Heart right ventricle (tissue), 16 donors: ENCODE results near the gene SCN2A. TPM values are rescaled to one million over a fixed set of nuclear protein-coding genes. Genes with fewer than 3 reads are reported as not detected.

Source experiments
- ATAC-seq, 8 donors: fragments of 200-7000 bp; cut with Tn5 transposase; one replicate each; pipeline ENCODE4 v1.9.1; 2020; ENCODE audit warnings: mild to moderate bottlenecking in 8 of 8, moderate library complexity in 8 of 8, moderate number of reproducible peaks in 1 of 8
- DNase-seq, 2 donors: peaks; one replicate each; pipeline ENCODE4 v3.0.0-alpha.2; 2020
- H3K27ac ChIP-seq, 10 donors: fragments of 200-600 bp; sonication (generic) in 2 of 10; one replicate each; pipeline versions ENCODE4 v1.5.0 to v1.8.0; 2020 to 2022; ENCODE audit warnings: mild to moderate bottlenecking in 3 of 10
- H3K27me3 ChIP-seq, 7 donors: fragments of 200-600 bp; one replicate each; pipeline ENCODE4 v1.8.0; 2021 to 2022; ENCODE audit warnings: mild to moderate bottlenecking in 2 of 7
- H3K36me3 ChIP-seq, 9 donors: fragments of 200-600 bp; sonication (generic) in 1 of 9; one replicate each; pipeline versions ENCODE4 v1.5.0 to v1.8.0; 2020 to 2022; ENCODE audit warnings: mild to moderate bottlenecking in 2 of 9
- H3K4me1 ChIP-seq, 9 donors: fragments of 200-600 bp; sonication (generic) in 1 of 9; one replicate each; pipeline versions ENCODE4 v1.5.0 to v1.8.0; 2020 to 2022; ENCODE audit warnings: mild to moderate bottlenecking in 4 of 9
- H3K4me3 ChIP-seq, 10 donors: fragments of 200-600 bp; sonication (generic) in 2 of 10; one replicate each; pipeline versions ENCODE4 v1.5.0 to v1.8.0; 2020 to 2022; ENCODE audit warnings: mild to moderate bottlenecking in 7 of 10, moderate library complexity in 2 of 10
- H3K9me3 ChIP-seq, 11 donors: fragments of 200-600 bp in 10 of 11; sonication (generic) in 2 of 11; one replicate each; pipeline versions ENCODE4 v1.5.0 to v1.8.0; 2013 to 2022; ENCODE audit warnings: mild to moderate bottlenecking in 2 of 11, control low read depth in 1 of 11, moderate library complexity in 1 of 11
- CTCF ChIP-seq, 9 donors: fragments of 200-600 bp; sonication (generic) in 2 of 9; IDR thresholded peaks; one replicate each; pipeline versions ENCODE4 v1.5.0 to v1.8.0; 2021 to 2022; ENCODE audit warnings: antibody characterized with exemption in 9 of 9, mild to moderate bottlenecking in 5 of 9, moderate library complexity in 1 of 9
- WGBS, 2 donors: extraction: QIAGEN DNeasy Blood & Tissue Kit; methylation state at CpG; one replicate each; pipeline ENCODE4 v1.1.7; 2013; ENCODE audit warnings: inconsistent platforms in 1 of 2; 5-methylcytosine and 5-hydroxymethylcytosine counted together
- intact Hi-C, 10 donors: fragments of 100-400 bp; cut with DNase I; formaldehyde crosslinking; loops; one replicate each; pipeline versions ENCODE4 v1.11.1 to v1.14.2; 2022
- polyA plus RNA-seq, 2 donors: library from polyadenylated mRNA; stranded (reverse); fragments of 200-250 nt; gene quantifications; one replicate each; pipeline ENCODE4 v1.2.3, GENCODE V29; 2013
- total RNA-seq, 10 donors: library from RNA; stranded (reverse); fragmentation: NEBNext Ultra II Directional in 3 of 10; extraction: Animal tissue kit (Norgen Biotek cat#: 25700) in 3 of 10; gene quantifications; one replicate each; pipeline versions ENCODE4 v1.2.1 to v1.2.4, GENCODE V29; 2021 to 2023
- donor health status: Arrhythmogenic right ventricular cardiomyopathy.
- donor health status: ischemic (EF 13 %, LVEDD 7.1; RV severe dilation, severe dysfunction).
- donor health status: healthy with polysubstance abuse.
- donor health status: DM: no; HTN: yes; CAD: no.
- donor health status: DM: no; HTN: no; CAD: no.
- donor health status: ischemic (EF 25% LVEDD 6.9; RV normal size, moderate dysfunction).
- donor health status: ischemic (EF 25% LVEDD 5.7; RV mildly dilated, moderate dysfunction).
- donor health status: healthy.
- donor health status: DM: yes; HTN: yes; CAD: no.
- donor health status: Ischemic cardiomyopathy.
- donor health status: ischemic (EF 35%, LVEDD 5.7; RV mildly dilated, moderate dysfunction).
- donor health status: nonischemic (EF 11% LVEDD 7.7; RV severe dilation, severe dysfunction).
- donor health status: DM: yes; HTN: yes; CAD: no.
- donor health status: PGD.
- donor health status: ischemic (EF 29% LVEDD 5.4; RV normal size, mild dysfunction).
- donor health status: nonischemic (EF 23%, LVEDD 6.1; RV moderate dilation, normal function).

SCN2A gene
- total and polyA plus RNA-seq, 12 donors, result 0.01 to 0.26 (median 0.07) TPM; not detected in 2

- 45 to 53% methylated on average over 5 of the region's 5 CpGs for WGBS, 2 donors
- H3K4me3 ChIP-seq, result no peak overlapping the region
- intact Hi-C loops, result loop anchor here in 7 of 10 donors (5.0 to 10.0 kb wide), 7 partner anchors 50 to 300 kb away; no protein-coding TSS in a partner anchor
- H3K27ac ChIP-seq, result no peak overlapping the region
- ATAC-seq, result no peak
- no peaks in the 10 kb centered on the region for H3K27me3 ChIP-seq
- H3K36me3 ChIP-seq, result no peaks in the 10 kb centered on the region
- no peak for TF ChIP-seq CTCF (IDR thresholded peaks at IDR 0.05)
- no peaks in the 10 kb centered on the region for H3K9me3 ChIP-seq
- H3K4me1 ChIP-seq, result peaks cover 0 to 5% (median 0%) of the 10 kb centered on the region in 9 donors
- no peak for DNase-seq
Measured at GRCh38 chr2:165294912-165295311, 55.7 kb downstream of the SCN2A start.

- intact Hi-C loops, result loop anchor here in 4 of 10 donors (10.0 kb wide), 3 partner anchors 51 to 301 kb away; no protein-coding TSS in a partner anchor
- H3K9me3 ChIP-seq, result no peaks in the 10 kb centered on the region
- ATAC-seq (no peak), DNase-seq (no peak)
- peaks cover 0 to 5% (median 0%) of the 10 kb centered on the region in 9 donors for H3K4me1 ChIP-seq
- 88 to 89% methylated on average over 4 of the region's 4 CpGs for WGBS, 2 donors
- no peak overlapping the region for H3K27ac ChIP-seq
- no peaks in the 10 kb centered on the region for H3K27me3 ChIP-seq
- no peaks in the 10 kb centered on the region for H3K36me3 ChIP-seq
- TF ChIP-seq CTCF (IDR thresholded peaks at IDR 0.05), result no peak
- H3K4me3 ChIP-seq, result no peak overlapping the region
Measured at GRCh38 chr2:165295643-165296042, 56.4 kb downstream of the SCN2A start.

- Histone ChIP-seq H3K27ac (no peak overlapping the region), H3K9me3 (no peaks in the 10 kb centered on the region), H3K36me3 (no peaks in the 10 kb centered on the region), H3K27me3 (peaks cover 0 to 8% (median 0%) of the 10 kb centered on the region in 7 donors), H3K4me1 (no peaks in the 10 kb centered on the region), H3K4me3 (no peak overlapping the region)
- TF ChIP-seq CTCF (IDR thresholded peaks at IDR 0.05), result no peak
- no peak for ATAC-seq
- intact Hi-C loops, result loop anchor here in 2 of 10 donors (5.0 to 10.0 kb wide), 2 partner anchors 68 to 291 kb away; partner anchors contain the start of gene SCN2A (in 1 of the 2)
- no peak for DNase-seq
- WGBS, 2 donors, result 23% methylated on average over 3 of the region's 3 CpGs
Measured at GRCh38 chr2:165305391-165306096, 66.3 kb downstream of the SCN2A start.

DNA sequence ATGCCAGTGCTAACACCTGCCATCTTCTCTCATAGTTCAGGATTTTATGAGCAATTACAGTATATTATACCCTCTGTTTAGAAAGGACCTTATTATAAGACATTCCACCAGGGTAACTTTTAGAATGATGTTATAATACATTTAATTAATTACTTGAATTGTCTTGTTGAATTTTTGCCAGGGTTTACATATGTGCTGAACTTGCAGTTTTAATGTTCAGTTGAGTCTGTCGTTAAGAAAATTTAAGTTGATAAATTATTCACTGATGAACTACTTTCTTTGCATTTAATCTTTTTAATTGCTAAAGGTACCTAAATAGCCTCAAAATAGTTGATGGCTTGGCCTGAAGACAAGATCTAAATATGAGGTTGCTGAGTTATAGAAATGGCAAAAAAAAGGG is 68.1 kb downstream of the SCN2A start:
- H3K27me3 ChIP-seq, result peaks cover 0 to 8% (median 0%) of the 10 kb centered on the region in 7 donors
- intact Hi-C loops, result loop anchor here in 2 of 10 donors (5.0 to 10.0 kb wide), 2 partner anchors 70 to 293 kb away; partner anchors contain the start of gene SCN2A (in 1 of the 2)
- H3K36me3 ChIP-seq, result no peaks in the 10 kb centered on the region
- TF ChIP-seq CTCF (IDR thresholded peaks at IDR 0.05), result no peak
- DNase-seq (no peak), ATAC-seq (no peak)
- no peaks in the 10 kb centered on the region for H3K4me1 ChIP-seq
- no peaks in the 10 kb centered on the region for H3K9me3 ChIP-seq
- no peak overlapping the region for H3K4me3 ChIP-seq
- 89 to 93% methylated on average over 1 of the region's 1 CpG for WGBS, 2 donors
- no peak overlapping the region for H3K27ac ChIP-seq
